Measurements from ENCODE around the gene KIAA1191. TPM values are rescaled to one million over a fixed set of nuclear protein-coding genes. Genes with fewer than 3 reads are reported as not detected.

KIAA1191 gene
- total RNA-seq, 1 experiment from 2014 or later = 92.7 TPM

GRCh38 chr5:176364765-176365350 lies 3.3 kb upstream of the KIAA1191 start:
- Mint-ChIP-seq H3K4me3 (peak overlapping the region; percentile 64), H3K9me3 (no peaks in the 10 kb centered on the region), H3K27me3 (ENCODE audit: low read depth) (peaks cover 60% of the 10 kb centered on the region), H3K36me3 (peaks cover 7% of the 10 kb centered on the region; the same call in 1 of the 2 replicates), H3K27ac (no peak overlapping the region), H3K4me1 (peaks cover 8% of the 10 kb centered on the region)
- ChIA-PET CTCF (no interaction called here), POLR2A (no interaction called here)
- no peak; the same call in 1 of the 2 replicates for ATAC-seq
- TF ChIP-seq E2F1 (CRISPR knock-in tag; IDR thresholded peaks at IDR 0.05) (0 out of 2 replicates have a peak, but pooled peaks have one; percentile 2), ZBTB43 (CRISPR knock-in tag; IDR thresholded peaks at IDR 0.05) (0 out of 2 replicates have a peak, but pooled peaks have one; percentile 2), GABPB1 (CRISPR knock-in tag; IDR thresholded peaks at IDR 0.05) (no peak)
- no peak for DNase-seq (ENCODE audit: low spot score)

- H3K4me1 Mint-ChIP-seq = peaks cover 13% of the 10 kb centered on the region
- H3K36me3 Mint-ChIP-seq = peaks cover 20% of the 10 kb centered on the region
- H3K9me3 Mint-ChIP-seq = no peaks in the 10 kb centered on the region
- ChIA-PET POLR2A (interaction anchor here (0.6 to 2.0 kb wide), 3 partner anchors 86 to 285 kb away, joined by 3 to 6 read pairs (median 5); partner anchors contain the start of genes FAF2, RNF44 and TSPAN17), CTCF (interaction anchor here (0.5 to 2.7 kb wide), 5 partner anchors 43 to 633 kb away, joined by 3 to 16 read pairs (median 3); no protein-coding TSS in a partner anchor)
- no peak overlapping the region for H3K27ac Mint-ChIP-seq
- H3K27me3 Mint-ChIP-seq (ENCODE audit: low read depth) = peaks cover 49% of the 10 kb centered on the region
- TF ChIP-seq, protein P1, sequence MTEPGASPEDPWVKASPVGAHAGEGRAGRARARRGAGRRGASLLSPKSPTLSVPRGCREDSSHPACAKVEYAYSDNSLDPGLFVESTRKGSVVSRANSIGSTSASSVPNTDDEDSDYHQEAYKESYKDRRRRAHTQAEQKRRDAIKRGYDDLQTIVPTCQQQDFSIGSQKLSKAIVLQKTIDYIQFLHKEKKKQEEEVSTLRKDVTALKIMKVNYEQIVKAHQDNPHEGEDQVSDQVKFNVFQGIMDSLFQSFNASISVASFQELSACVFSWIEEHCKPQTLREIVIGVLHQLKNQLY (CRISPR knock-in tag; IDR thresholded peaks at IDR 0.05) = 0 out of 2 replicates have a peak, but pooled peaks have one; percentile 36
- no peak for TF ChIP-seq JUN (CRISPR knock-in tag; IDR thresholded peaks at IDR 0.05)
- no peak for DNase-seq (ENCODE audit: low spot score)
- ATAC-seq = no peak
- H3K4me3 Mint-ChIP-seq = peak overlapping the region; percentile 97
These were observed 598 bp upstream of the KIAA1191 start for GRCh38 chr5:176362233-176362490.

DNA sequence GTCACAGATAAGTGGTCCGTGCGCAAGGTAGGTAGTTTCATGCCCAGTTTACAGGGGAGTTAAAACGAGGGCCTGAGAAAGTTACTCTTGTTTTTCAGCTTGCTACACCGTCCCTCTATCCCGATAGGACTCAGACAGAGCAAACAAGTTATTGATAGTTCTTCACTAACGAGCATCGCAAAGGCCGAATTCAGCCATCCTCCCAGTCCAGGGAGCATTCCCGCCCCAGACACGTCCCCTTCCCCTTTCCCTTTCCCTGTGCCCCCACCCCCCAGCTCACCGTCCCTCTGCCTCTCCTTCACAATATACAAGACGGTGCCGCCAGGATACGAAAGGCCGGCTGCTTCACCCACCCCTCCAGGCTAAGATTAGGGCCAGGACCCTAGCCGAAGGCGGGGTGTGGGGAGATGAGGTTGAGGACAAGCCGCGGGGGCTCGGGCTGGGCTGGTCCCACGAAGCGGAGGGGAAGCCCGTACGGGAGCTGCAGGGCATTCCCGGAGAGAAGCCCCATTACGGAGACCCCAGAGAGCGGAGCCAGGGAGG lies 599 bp downstream of the KIAA1191 start:
- H3K27ac Mint-ChIP-seq = no peak overlapping the region; the same call in 1 of the 2 replicates
- ChIA-PET CTCF (interaction anchor here (0.9 to 2.7 kb wide), 4 partner anchors 9 to 631 kb away, joined by 3 to 16 read pairs (median 6); partner anchors contain the start of gene FAF2), POLR2A (interaction anchor here (2.0 kb wide), 1 partner anchor 87 kb away, joined by 6 read pairs; the partner anchor contains the start of gene FAF2)
- no peak for DNase-seq (ENCODE audit: low spot score)
- H3K27me3 Mint-ChIP-seq (ENCODE audit: low read depth) = peaks cover 37% of the 10 kb centered on the region
- H3K4me3 Mint-ChIP-seq = peak overlapping the region; percentile 97
- peak; percentile 8; the same call in 1 of the 2 replicates for ATAC-seq
- no peaks in the 10 kb centered on the region for H3K9me3 Mint-ChIP-seq
- H3K36me3 Mint-ChIP-seq = peaks cover 26% of the 10 kb centered on the region
- H3K4me1 Mint-ChIP-seq = peaks cover 9% of the 10 kb centered on the region
- TF ChIP-seq GABPB1 (CRISPR knock-in tag; IDR thresholded peaks at IDR 0.05) (no peak), CREM (CRISPR knock-in tag; IDR thresholded peaks at IDR 0.05) (peak; percentile 17; the same call in 1 of the 2 replicates), SMAD3 (CRISPR knock-in tag; IDR thresholded peaks at IDR 0.05; ENCODE audit: borderline replicate concordance) (no peak), ZMAT4 (CRISPR knock-in tag; IDR thresholded peaks at IDR 0.05) (no peak), JAZF1 (CRISPR knock-in tag; IDR thresholded peaks at IDR 0.05) (no peak), E2F1 (CRISPR knock-in tag; IDR thresholded peaks at IDR 0.05) (no peak)
- TF ChIP-seq, protein P2, sequence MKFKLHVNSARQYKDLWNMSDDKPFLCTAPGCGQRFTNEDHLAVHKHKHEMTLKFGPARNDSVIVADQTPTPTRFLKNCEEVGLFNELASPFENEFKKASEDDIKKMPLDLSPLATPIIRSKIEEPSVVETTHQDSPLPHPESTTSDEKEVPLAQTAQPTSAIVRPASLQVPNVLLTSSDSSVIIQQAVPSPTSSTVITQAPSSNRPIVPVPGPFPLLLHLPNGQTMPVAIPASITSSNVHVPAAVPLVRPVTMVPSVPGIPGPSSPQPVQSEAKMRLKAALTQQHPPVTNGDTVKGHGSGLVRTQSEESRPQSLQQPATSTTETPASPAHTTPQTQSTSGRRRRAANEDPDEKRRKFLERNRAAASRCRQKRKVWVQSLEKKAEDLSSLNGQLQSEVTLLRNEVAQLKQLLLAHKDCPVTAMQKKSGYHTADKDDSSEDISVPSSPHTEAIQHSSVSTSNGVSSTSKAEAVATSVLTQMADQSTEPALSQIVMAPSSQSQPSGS (CRISPR knock-in tag; IDR thresholded peaks at IDR 0.05; ENCODE audit: borderline replicate concordance, low read depth) = no peak

Data from WTC11 (cell line).